ENCODE measurements around the gene ALDH1B1. TPM values are rescaled to one million over a fixed set of nuclear protein-coding genes. Genes with fewer than 3 reads are reported as not detected.

ALDH1B1 gene
- polyA plus RNA-seq, 1 of the 3 experiments (the other 2 are of a cell fraction): 16.5 TPM

DNA sequence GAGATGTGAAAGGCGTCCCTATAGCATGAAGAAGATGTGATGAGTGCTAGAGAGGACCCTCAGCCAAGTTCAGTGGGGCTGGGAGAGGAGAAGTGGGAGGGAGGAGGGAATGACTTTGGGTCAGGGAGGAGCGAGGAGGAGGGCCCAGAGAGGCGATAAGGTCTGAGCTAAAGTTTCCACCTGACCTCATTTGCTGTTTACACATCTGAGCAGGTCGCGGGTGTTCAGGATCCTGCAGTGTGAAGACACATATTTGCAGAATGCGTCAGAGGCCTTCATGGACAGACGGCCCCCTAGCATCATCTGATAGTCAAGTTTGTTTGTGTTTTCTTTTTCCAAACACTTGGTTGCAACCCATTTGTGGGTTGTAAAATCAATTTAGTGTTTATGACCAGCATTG, 50.7 kb downstream of the ALDH1B1 start:
- ChIA-PET CTCF (interaction anchor here (0.9 to 3.8 kb wide), 2 partner anchors 10 to 14 kb away, joined by 3 to 22 read pairs; no protein-coding TSS in a partner anchor), POLR2A (no interaction called here)
- Histone ChIP-seq H3K9me3 (no peaks in the 10 kb centered on the region), H3K4me2 (no peak overlapping the region), H3K4me1 (ENCODE audit: control insufficient read depth in 1 of 2, insufficient read depth in 2 of 2, low read depth in 1 of 2, low read length in 1 of 2) (no peaks in the 10 kb centered on the region), H4K20me1 (ENCODE audit: insufficient read depth) (no peaks in the 10 kb centered on the region), H3K27me3 (ENCODE audit: insufficient read depth) (no peaks in the 10 kb centered on the region), H2AFZ (ENCODE audit: low read depth) (no peak overlapping the region), H3K4me3 (ENCODE audit: low read depth in 2 of 2, low read length in 1 of 2) (no peak overlapping the region), H3K79me2 (ENCODE audit: insufficient read depth) (no peaks in the 10 kb centered on the region), H3F3A (replicated peaks; ENCODE audit: insufficient read depth) (no peaks in the 10 kb centered on the region), H3K9ac (no peak overlapping the region), H3K27ac (ENCODE audit: low read depth in 2 of 2, low read length in 1 of 2) (no peak overlapping the region), H3K9me2 (no peaks in the 10 kb centered on the region), H3K36me3 (replicated peaks in 1 of 2; ENCODE audit: control insufficient read depth in 1 of 2, insufficient read depth in 2 of 2, low read length in 1 of 2) (no peaks in the 10 kb centered on the region)
- TF ChIP-seq RXRA (IDR thresholded peaks at IDR 0.05; ENCODE audit: borderline replicate concordance, low read depth): no peak
- TF ChIP-seq YY1 (IDR thresholded peaks at IDR 0.05; ENCODE audit: low read depth): no peak
- TF ChIP-seq JUND (IDR thresholded peaks at IDR 0.05): no peak
- TF ChIP-seq, protein P1, sequence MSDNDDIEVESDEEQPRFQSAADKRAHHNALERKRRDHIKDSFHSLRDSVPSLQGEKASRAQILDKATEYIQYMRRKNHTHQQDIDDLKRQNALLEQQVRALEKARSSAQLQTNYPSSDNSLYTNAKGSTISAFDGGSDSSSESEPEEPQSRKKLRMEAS (IDR thresholded peaks at IDR 0.05; ENCODE audit: low read depth): no peak
- TF ChIP-seq RCOR1 (IDR thresholded peaks at IDR 0.05; ENCODE audit: low read length): no peak
- TF ChIP-seq FOXJ3 (CRISPR knock-in tag; IDR thresholded peaks at IDR 0.05): no peak
- TF ChIP-seq, protein P2, sequence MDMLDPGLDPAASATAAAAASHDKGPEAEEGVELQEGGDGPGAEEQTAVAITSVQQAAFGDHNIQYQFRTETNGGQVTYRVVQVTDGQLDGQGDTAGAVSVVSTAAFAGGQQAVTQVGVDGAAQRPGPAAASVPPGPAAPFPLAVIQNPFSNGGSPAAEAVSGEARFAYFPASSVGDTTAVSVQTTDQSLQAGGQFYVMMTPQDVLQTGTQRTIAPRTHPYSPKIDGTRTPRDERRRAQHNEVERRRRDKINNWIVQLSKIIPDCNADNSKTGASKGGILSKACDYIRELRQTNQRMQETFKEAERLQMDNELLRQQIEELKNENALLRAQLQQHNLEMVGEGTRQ (IDR thresholded peaks at IDR 0.05; ENCODE audit: borderline replicate concordance, low read depth, low read length): no peak
- TF ChIP-seq FOSL2 (IDR thresholded peaks at IDR 0.05; ENCODE audit: borderline replicate concordance, low read depth): no peak
- no peak for TF ChIP-seq TEAD4 (IDR thresholded peaks at IDR 0.05; ENCODE audit: borderline replicate concordance, insufficient read depth)
- TF ChIP-seq, protein P3, sequence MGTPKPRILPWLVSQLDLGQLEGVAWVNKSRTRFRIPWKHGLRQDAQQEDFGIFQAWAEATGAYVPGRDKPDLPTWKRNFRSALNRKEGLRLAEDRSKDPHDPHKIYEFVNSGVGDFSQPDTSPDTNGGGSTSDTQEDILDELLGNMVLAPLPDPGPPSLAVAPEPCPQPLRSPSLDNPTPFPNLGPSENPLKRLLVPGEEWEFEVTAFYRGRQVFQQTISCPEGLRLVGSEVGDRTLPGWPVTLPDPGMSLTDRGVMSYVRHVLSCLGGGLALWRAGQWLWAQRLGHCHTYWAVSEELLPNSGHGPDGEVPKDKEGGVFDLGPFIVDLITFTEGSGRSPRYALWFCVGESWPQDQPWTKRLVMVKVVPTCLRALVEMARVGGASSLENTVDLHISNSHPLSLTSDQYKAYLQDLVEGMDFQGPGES (IDR thresholded peaks at IDR 0.05; ENCODE audit: low read depth, low read length): no peak
- no peak for TF ChIP-seq MXI1 (IDR thresholded peaks at IDR 0.05; ENCODE audit: low read depth, low read length)
- TF ChIP-seq, protein P4, sequence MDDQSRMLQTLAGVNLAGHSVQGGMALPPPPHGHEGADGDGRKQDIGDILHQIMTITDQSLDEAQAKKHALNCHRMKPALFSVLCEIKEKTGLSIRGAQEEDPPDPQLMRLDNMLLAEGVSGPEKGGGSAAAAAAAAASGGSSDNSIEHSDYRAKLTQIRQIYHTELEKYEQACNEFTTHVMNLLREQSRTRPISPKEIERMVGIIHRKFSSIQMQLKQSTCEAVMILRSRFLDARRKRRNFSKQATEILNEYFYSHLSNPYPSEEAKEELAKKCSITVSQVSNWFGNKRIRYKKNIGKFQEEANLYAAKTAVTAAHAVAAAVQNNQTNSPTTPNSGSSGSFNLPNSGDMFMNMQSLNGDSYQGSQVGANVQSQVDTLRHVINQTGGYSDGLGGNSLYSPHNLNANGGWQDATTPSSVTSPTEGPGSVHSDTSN (IDR thresholded peaks at IDR 0.05): no peak
- WGBS (ENCODE audit: low lambda C conversion rate): 68% methylated on average over 7 of the region's 7 CpGs
- no peak for DNase-seq

DNA sequence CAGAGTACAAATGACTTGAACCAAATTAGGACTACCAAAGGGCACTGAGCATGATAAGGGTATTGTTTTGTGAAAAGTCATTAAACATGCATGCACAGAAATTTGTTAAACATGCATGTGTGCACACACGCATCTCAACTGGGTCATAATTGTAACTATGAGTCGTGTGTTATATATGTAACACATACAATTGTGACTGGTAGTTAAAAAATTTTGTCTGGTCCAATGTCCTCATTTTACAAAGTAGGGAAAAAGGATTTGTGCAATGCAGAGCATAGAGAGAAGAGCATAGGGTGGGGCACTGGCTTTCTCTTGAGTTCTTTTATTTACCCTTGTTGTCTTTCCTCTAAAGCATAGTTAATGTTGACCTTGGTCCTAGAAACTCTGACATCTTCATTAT, 51.1 kb downstream of the ALDH1B1 start:
- H3K9ac ChIP-seq: no peak overlapping the region
- no peaks in the 10 kb centered on the region for H3K27me3 ChIP-seq (ENCODE audit: insufficient read depth)
- no peak overlapping the region for H3K4me3 ChIP-seq (ENCODE audit: low read depth in 2 of 2, low read length in 1 of 2)
- no peak overlapping the region for H2AFZ ChIP-seq (ENCODE audit: low read depth)
- no peaks in the 10 kb centered on the region for H3K79me2 ChIP-seq (ENCODE audit: insufficient read depth)
- POLR2A ChIA-PET: no interaction called here
- 29% methylated on average over 2 of the region's 2 CpGs for WGBS (ENCODE audit: low lambda C conversion rate)
- TF ChIP-seq, protein P2 (IDR thresholded peaks at IDR 0.05; ENCODE audit: borderline replicate concordance, low read depth, low read length): no peak
- TF ChIP-seq, protein P5, sequence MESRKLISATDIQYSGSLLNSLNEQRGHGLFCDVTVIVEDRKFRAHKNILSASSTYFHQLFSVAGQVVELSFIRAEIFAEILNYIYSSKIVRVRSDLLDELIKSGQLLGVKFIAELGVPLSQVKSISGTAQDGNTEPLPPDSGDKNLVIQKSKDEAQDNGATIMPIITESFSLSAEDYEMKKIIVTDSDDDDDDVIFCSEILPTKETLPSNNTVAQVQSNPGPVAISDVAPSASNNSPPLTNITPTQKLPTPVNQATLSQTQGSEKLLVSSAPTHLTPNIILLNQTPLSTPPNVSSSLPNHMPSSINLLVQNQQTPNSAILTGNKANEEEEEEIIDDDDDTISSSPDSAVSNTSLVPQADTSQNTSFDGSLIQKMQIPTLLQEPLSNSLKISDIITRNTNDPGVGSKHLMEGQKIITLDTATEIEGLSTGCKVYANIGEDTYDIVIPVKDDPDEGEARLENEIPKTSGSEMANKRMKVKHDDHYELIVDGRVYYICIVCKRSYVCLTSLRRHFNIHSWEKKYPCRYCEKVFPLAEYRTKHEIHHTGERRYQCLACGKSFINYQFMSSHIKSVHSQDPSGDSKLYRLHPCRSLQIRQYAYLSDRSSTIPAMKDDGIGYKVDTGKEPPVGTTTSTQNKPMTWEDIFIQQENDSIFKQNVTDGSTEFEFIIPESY (IDR thresholded peaks at IDR 0.05; ENCODE audit: borderline replicate concordance, low read depth): no peak
- TF ChIP-seq RAD21 (IDR thresholded peaks at IDR 0.05; ENCODE audit: low read length) (no peak), JUND (IDR thresholded peaks at IDR 0.05) (no peak), TAF1 (IDR thresholded peaks at IDR 0.05; ENCODE audit: borderline replicate concordance, low read depth, low read length) (no peak)
- H3K36me3 ChIP-seq (replicated peaks in 1 of 2; ENCODE audit: control insufficient read depth in 1 of 2, insufficient read depth in 2 of 2, low read length in 1 of 2): no peaks in the 10 kb centered on the region
- H3K4me1 ChIP-seq (ENCODE audit: control insufficient read depth in 1 of 2, insufficient read depth in 2 of 2, low read depth in 1 of 2, low read length in 1 of 2): no peaks in the 10 kb centered on the region
- H3K4me2 ChIP-seq: no peak overlapping the region
- H3F3A ChIP-seq (replicated peaks; ENCODE audit: insufficient read depth): no peaks in the 10 kb centered on the region
- H4K20me1 ChIP-seq (ENCODE audit: insufficient read depth): no peaks in the 10 kb centered on the region
- H3K27ac ChIP-seq (ENCODE audit: low read depth in 2 of 2, low read length in 1 of 2): no peak overlapping the region
- DNase-seq: no peak
- no peaks in the 10 kb centered on the region for H3K9me3 ChIP-seq
- CTCF ChIA-PET: interaction anchor here (3.8 kb wide), 1 partner anchor 11 kb away, joined by 22 read pairs; no protein-coding TSS in a partner anchor
- H3K9me2 ChIP-seq: no peaks in the 10 kb centered on the region
